Esophagus squamous epithelium (tissue), 4 donors: Measurements from ENCODE around the gene GTF3C2.

ENCODE experiments used
- POLR2A ChIP-seq, 4 donors: fragments of 450-650 bp; IDR thresholded peaks; one replicate each; pipeline ENCODE4 v1.6.1; 2017; ENCODE audit warnings: antibody characterized with exemption in 4 of 4, mild to moderate bottlenecking in 4 of 4, moderate library complexity in 3 of 4
- TF ChIP-seq, protein P1 (sequence below), 6 experiments: fragments of 450-650 bp in 4 of 6; fragments of 200-600 bp in 2 of 6; sonication (generic) in 2 of 6; IDR thresholded peaks; one replicate each; pipeline ENCODE4 v1.5.1; 2016 to 2019; ENCODE audit warnings: antibody characterized with exemption in 6 of 6, mild to moderate bottlenecking in 4 of 6, moderate library complexity in 4 of 6

GRCh38 chr2:27398962-27399361 is 42.4 kb upstream of the GTF3C2 start:
- TF ChIP-seq, protein P1, sequence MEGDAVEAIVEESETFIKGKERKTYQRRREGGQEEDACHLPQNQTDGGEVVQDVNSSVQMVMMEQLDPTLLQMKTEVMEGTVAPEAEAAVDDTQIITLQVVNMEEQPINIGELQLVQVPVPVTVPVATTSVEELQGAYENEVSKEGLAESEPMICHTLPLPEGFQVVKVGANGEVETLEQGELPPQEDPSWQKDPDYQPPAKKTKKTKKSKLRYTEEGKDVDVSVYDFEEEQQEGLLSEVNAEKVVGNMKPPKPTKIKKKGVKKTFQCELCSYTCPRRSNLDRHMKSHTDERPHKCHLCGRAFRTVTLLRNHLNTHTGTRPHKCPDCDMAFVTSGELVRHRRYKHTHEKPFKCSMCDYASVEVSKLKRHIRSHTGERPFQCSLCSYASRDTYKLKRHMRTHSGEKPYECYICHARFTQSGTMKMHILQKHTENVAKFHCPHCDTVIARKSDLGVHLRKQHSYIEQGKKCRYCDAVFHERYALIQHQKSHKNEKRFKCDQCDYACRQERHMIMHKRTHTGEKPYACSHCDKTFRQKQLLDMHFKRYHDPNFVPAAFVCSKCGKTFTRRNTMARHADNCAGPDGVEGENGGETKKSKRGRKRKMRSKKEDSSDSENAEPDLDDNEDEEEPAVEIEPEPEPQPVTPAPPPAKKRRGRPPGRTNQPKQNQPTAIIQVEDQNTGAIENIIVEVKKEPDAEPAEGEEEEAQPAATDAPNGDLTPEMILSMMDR (IDR thresholded peaks at IDR 0.05): no peak
- no peak for TF ChIP-seq POLR2A (IDR thresholded peaks at IDR 0.05)
